OCI-LY3 (cell line): ENCODE data around the gene SLC41A3.

ENCODE experiments used
- EZH2phosphoT487 ChIP-seq: fragments of 200-600 bp; shearing (Covaris generic); IDR thresholded peaks from 2 replicates; pipeline ENCODE4 v1.6.1; 2018; ENCODE audit warnings: antibody characterized with exemption, mixed run types, low read depth
- TF ChIP-seq, protein P1 (sequence below): fragments of 200-600, 300-600 bp; sonication (generic); IDR thresholded peaks from 2 replicates; pipeline ENCODE4 v1.5.1; 2014; ENCODE audit warnings: antibody characterized with exemption, low read length, low read depth

DNA sequence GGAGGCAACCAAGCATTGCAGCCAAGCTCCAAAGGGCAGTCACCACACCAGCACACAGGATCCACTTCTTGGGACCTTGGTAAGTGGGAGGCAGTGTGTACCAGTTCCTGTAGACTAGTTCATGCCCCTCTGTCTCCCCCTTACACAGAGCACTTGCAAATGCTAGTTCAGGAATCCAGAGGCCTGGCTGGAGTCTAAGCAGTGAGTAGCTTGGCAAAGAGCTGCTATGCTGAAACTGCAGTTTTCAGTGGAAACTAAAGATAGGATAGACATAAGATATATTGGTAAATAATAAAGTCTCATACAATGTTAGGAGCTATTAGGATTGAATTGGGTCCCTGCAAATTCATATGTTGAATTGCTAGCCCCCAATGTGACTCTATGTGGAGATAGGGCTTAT, 13.9 kb upstream of the SLC41A3 start:
- TF ChIP-seq, protein P1, sequence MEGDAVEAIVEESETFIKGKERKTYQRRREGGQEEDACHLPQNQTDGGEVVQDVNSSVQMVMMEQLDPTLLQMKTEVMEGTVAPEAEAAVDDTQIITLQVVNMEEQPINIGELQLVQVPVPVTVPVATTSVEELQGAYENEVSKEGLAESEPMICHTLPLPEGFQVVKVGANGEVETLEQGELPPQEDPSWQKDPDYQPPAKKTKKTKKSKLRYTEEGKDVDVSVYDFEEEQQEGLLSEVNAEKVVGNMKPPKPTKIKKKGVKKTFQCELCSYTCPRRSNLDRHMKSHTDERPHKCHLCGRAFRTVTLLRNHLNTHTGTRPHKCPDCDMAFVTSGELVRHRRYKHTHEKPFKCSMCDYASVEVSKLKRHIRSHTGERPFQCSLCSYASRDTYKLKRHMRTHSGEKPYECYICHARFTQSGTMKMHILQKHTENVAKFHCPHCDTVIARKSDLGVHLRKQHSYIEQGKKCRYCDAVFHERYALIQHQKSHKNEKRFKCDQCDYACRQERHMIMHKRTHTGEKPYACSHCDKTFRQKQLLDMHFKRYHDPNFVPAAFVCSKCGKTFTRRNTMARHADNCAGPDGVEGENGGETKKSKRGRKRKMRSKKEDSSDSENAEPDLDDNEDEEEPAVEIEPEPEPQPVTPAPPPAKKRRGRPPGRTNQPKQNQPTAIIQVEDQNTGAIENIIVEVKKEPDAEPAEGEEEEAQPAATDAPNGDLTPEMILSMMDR = no peak
- TF ChIP-seq EZH2phosphoT487 = no peak
